ENCODE measurements around the gene F3.

GRCh38 chr1:94537254-94537653, 4.3 kb downstream of the F3 start:
- TF ChIP-seq CTCF (IDR thresholded peaks at IDR 0.05 in 2 of 3, conservative IDR thresholded peaks at IDR 0.05 in 1 of 3; ENCODE audit: borderline replicate concordance in 1 of 3, insufficient read depth in 1 of 3, low read depth in 2 of 3, low read length in 2 of 3) (no peak), REST (IDR thresholded peaks at IDR 0.05; ENCODE audit: low read depth) (no peak), SIN3A (IDR thresholded peaks at IDR 0.05; ENCODE audit: low read depth) (no peak), JUND (IDR thresholded peaks at IDR 0.05) (no peak), EZH2 (IDR thresholded peaks at IDR 0.05) (no peak)

Measured in HCT116 (cell line).